ENCODE measurements around the gene KLK7. TPM values are rescaled to one million over a fixed set of nuclear protein-coding genes. Genes with fewer than 3 reads are reported as not detected.

The KLK7 gene
- total RNA-seq: 9.3 and 24.8 TPM in 2 replicates

- TF ChIP-seq, protein P1, sequence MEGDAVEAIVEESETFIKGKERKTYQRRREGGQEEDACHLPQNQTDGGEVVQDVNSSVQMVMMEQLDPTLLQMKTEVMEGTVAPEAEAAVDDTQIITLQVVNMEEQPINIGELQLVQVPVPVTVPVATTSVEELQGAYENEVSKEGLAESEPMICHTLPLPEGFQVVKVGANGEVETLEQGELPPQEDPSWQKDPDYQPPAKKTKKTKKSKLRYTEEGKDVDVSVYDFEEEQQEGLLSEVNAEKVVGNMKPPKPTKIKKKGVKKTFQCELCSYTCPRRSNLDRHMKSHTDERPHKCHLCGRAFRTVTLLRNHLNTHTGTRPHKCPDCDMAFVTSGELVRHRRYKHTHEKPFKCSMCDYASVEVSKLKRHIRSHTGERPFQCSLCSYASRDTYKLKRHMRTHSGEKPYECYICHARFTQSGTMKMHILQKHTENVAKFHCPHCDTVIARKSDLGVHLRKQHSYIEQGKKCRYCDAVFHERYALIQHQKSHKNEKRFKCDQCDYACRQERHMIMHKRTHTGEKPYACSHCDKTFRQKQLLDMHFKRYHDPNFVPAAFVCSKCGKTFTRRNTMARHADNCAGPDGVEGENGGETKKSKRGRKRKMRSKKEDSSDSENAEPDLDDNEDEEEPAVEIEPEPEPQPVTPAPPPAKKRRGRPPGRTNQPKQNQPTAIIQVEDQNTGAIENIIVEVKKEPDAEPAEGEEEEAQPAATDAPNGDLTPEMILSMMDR (conservative IDR thresholded peaks at IDR 0.05; ENCODE audit: low read depth, low read length): no peak
- H3K4me3 ChIP-seq (ENCODE audit: low read depth, low read length): no peak within 1 kb of the TSS
- no peak for DNase-seq (ENCODE audit: low read depth)
These were observed at the start of gene KLK7 for GRCh38 chr19:50983625-50984292. TSS of gene KLK7 (minus strand) at chr19:50983917. CDS start at chr19:50982399, 1,518 bp downstream.

DNA sequence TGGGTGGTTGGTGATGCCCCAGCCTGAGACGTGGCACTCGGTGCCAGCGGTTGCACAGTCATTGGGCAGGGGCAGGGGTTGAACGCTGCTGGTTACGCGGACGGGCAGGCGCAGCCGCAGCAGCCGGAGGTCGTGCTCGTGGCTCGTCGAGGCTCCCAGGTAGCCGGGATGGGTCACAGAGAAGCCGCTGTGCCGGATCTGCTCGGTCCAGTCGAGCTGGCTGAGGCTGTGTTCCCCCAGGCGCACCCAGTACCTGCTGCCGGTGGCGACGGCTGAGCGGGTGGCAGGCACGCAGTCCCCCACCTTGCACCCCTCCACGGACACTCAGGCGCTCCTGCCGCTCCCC, 48.1 kb upstream of the KLK7 start:
- no peak for DNase-seq (ENCODE audit: low read depth)
- no peak overlapping the region for H3K4me3 ChIP-seq (ENCODE audit: low read depth, low read length)
- TF ChIP-seq, protein P1 (conservative IDR thresholded peaks at IDR 0.05; ENCODE audit: low read depth, low read length): no peak

DNA sequence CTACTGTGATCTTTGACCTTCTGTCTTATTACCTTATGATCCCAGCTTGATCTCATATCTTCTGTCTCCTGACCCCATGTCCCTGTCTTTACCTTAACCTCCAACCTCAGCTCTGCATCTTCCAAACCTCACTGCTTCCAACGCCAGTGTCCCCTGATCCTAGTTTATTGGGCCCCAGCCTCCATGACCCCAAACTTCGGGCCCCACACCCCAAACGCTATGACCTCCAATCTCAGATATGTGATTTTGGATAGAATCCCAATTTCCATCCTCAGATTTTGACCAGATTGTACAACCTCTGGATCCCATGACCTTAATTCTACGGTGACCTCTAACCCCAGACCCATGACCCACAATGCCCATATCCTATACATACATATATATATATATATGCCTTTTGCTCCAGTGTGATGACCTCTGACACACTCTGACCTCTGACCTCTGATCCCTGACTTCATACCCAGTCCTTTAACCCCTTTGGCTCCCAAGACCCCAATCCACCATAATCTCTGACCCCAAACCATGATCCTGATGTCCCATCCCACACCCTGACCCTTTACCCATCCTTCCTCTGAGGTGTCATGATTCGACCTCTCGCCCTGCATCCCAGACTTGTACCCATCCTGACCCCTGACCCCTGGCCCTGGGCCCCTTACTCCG, 47.6 kb upstream of the KLK7 start:
- H3K4me3 ChIP-seq (ENCODE audit: low read depth, low read length): no peak overlapping the region
- no peak for DNase-seq (ENCODE audit: low read depth)
- TF ChIP-seq, protein P1 (conservative IDR thresholded peaks at IDR 0.05; ENCODE audit: low read depth, low read length): no peak

DNA sequence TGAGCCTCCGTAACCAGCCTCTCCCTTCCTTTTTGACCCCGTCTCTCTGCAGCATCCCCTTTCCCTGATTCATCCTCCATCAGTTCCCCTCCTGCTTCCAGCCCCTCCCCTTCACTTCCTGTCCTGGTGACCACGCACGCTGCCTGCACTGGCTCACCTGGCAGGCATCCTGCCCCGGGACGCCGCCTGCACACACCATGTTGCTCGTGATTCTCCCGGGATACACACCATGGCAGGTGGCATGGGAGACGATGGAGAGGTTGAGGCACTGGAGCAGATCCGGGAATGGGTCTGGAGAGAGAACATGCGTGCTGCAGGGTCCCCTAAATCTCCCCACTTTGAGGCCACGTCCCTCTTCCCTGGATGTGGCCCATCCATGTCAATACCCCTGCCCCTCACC, 46.9 kb upstream of the KLK7 start:
- no peak for DNase-seq (ENCODE audit: low read depth)
- no peak overlapping the region for H3K4me3 ChIP-seq (ENCODE audit: low read depth, low read length)
- TF ChIP-seq, protein P1 (conservative IDR thresholded peaks at IDR 0.05; ENCODE audit: low read depth, low read length): no peak

GRCh38 chr19:51029718-51030117, 46.0 kb upstream of the KLK7 start:
- no peak overlapping the region for H3K4me3 ChIP-seq (ENCODE audit: low read depth, low read length)
- DNase-seq (ENCODE audit: low read depth): no peak
- TF ChIP-seq, protein P1 (conservative IDR thresholded peaks at IDR 0.05; ENCODE audit: low read depth, low read length): no peak

GRCh38 chr19:51027873-51028272, 44.2 kb upstream of the KLK7 start:
- no peak overlapping the region for H3K4me3 ChIP-seq (ENCODE audit: low read depth, low read length)
- DNase-seq (ENCODE audit: low read depth): no peak
- TF ChIP-seq, protein P1 (conservative IDR thresholded peaks at IDR 0.05; ENCODE audit: low read depth, low read length): no peak
